GOT3 (cell line): ENCODE data around the gene GNG7.
"Not testable (repeated sequence)": the region's sequence is repeated elsewhere in the genome, so short reads cannot be mapped to it uniquely, and the experiment has no call there.

Experiments used
- DNase-seq: peaks from one replicate; lab custom pipeline; 2025; ENCODE audit warnings: mixed read lengths; lab: John Stamatoyannopoulos, UW

GNG7 gene

DNA sequence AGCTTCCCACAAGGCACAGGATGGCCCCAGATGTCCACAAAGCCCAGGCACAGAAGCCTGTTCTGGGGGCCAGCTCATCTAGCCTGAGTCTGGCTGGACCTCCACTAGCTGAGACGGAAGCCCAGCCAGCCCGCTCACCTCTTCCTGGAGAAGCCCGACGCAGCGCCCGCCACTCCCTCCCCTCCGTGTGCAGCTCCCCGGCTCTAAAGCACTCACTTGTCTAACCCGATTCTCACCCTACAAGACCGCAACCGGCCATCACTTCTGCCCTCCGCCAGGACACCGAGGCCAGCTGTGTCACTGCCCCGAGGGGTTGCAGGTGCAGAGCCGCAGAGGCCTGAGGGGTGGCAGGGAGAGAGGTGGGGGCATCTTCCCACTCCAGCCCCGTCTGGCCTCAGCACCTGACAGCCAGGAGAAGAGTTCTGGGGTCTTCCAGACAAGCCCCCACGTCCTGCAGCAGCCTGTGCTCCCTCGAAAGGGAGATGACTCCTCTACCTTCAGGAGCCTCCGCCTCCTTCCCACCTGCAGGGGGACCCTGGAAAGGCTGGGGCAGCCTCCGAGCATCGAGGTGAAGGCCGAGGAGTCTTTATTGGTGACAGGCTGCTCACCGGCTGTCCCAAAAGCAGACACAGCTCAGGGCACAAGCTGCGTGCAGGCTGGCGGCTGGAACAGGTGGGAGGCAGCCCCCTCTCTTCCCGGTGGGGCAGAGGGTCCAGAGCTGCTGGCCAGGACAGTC, 24.6 kb upstream of the GNG7 start:
- DNase-seq, result no peak

DNA sequence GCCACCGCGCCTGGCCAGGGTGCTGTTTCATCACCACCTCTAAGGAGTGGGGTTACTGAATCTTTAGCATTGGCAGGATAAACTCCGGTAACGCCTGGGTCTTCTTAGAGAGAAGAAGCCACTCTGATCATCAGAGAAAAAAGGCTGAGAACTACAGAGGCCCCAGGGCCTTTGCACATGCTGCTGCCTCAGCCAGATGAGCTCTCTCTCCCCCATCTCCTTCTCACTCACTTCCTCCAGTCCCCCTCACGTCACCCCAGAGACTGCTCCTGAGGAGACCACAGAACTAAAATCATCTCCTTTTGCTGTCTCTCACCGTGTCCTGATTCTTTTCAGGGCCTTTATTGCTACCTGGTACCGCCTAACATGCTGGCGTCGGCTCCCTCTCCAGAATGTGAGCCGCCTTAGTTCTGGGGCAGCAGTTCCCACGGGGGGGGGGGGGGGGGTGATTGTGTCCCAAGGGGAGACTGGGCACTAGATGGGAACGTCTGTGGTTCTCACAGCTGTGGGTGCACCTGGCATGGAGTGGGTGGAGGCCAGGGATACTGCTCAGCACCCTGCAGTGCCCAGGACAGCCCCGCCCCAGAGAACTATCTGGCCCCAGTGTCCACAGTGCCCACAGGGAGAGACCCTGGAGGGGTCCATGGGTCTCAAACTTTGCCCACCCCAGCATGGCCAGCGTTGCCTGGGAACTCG, 23.8 kb upstream of the GNG7 start:
- no peak for DNase-seq

DNA sequence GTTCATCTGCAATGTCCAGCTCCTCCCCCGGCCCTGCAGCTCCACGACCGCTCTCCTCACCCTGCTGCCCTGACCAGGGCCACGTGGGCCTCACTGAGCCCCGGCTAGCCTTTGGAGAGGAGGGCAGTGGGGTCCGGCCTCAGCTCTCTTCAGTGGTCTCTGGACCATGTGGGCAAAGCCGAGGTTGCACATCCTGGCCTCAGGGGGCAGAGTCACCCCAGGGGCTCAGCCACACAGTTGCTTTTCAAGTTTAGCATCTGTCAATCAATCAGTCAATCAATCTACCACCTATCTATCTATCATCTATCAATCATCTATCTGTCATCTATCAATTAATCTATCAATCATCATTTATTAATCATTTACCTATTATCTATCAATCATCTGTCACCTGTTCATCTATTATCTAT, 21.7 kb upstream of the GNG7 start:
- DNase-seq, result no peak

DNA sequence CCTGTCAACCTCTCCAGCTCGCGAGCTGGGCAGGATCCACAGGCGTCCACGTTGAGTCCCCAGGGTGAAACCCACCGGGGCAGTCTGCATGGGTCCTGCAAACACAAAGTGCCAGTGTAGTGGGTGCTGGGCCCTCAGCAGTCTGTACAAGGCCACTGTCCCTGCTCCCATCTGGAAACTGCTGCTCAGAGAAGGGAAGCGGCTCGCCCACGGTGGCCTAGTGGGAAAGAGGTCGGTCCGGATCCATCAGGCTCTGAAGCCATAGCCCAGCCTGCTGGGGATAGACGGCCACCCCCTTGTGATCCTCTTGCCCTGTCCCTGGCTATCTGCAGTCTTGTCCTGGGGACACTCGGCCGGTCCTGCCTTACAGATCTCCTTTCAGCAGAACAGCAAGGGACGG, 21.3 kb upstream of the GNG7 start:
- no peak for DNase-seq

DNA sequence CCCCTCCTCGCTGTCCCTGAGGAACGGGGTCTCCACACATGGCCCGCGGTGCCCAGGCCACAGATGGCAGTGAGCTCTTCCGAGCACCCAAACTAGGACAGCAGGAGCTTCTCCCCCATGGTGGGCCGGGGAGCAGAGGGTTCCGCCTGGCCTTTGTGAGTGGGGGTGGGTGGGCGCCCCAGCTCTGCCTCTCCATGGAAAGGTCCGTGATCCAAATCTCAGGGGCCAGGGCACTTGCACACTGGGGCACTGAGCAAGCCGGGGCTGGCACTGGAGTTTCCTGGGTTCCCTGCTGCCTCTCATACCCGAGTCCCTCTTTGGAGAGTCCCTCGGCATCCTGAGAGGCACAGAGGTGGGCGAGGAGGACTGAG, 20.8 kb upstream of the GNG7 start:
- DNase-seq, result no peak

DNA sequence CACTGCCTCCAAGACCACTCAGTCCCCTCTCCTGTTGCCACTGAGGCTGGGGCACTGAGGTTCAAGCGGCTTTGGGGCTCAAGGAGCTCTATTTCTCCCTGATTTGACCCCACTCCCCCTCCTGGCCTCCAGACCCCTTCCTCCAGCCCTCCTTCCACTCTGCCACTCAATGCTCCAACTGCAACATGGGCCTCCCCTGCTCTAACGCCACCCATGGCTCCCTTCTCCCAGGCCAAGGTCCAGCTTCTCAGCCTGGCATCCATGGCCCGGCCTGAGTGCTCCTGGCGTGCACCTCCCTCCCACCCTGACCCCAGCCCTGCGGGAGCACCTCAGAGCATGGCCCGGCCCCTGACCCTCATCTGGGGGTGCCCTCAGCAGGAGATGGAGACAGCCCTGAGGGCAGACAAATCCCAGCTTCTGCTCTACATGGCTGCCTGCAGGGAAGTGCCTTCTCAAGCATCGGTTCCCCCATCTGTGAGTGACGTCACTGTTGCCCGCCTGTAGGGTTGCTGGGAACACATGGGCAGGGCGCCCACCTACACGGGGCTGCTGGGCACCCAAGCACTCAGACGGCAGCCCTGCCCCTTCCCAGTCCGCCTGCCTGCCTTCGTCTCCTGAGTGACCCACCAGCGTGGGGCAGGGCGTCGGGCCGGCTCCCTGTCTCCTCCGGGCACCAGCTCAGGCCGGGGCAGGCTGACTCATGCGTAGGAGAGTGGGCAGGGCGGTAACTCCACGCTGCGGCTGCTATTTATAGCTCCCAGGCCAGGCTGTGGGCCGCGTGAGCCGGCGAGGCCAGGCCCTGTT, 20.2 kb upstream of the GNG7 start:
- DNase-seq, result peak; percentile 49

DNA sequence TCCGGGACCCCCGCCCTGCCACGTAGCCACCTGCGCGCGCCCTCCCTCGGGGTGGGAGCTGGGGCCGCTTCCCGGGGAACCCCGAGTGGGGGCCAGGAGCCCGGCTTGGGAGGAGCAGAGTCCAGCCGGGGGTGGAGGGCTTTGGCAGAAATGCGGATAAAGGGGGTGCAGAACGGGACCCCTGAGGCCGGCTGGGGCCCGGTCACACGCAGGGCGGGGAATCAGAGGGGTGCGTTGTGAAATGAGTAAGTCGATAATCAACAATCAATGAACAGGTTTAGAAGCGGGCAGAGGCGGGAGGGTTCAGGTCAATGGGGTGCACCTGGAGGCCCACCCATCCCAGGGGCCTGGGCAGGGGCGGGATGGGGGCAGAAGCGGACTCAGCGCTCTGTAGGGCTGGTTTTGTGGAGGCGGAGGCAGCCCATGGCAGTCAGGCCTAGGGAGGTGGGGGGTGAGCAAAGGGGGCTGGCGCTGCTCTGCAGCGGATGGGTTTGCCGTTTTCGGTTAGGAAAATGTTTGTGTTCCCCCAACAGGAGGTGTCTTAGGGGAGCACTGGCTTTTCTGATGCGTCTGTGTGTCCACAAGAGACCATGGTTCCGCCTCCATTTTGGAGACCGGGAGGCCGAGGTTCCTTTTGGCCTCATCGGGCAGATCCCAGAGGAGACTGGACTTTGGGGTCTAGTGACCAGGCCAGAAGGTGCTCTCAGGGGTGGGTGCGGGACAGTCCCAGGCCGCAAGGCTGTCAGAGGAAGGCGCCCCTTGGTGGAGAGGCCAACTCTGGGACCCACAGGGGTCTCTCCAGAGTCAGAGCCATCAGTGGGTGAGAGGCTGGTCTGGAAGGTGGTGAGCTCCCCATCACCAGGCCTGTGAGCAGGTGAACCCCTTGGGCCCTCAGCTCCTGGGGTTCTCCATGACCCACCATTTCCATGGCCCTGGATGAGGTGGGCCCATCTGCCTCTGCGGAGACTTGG, 19.4 kb upstream of the GNG7 start:
- DNase-seq, result no peak

DNA sequence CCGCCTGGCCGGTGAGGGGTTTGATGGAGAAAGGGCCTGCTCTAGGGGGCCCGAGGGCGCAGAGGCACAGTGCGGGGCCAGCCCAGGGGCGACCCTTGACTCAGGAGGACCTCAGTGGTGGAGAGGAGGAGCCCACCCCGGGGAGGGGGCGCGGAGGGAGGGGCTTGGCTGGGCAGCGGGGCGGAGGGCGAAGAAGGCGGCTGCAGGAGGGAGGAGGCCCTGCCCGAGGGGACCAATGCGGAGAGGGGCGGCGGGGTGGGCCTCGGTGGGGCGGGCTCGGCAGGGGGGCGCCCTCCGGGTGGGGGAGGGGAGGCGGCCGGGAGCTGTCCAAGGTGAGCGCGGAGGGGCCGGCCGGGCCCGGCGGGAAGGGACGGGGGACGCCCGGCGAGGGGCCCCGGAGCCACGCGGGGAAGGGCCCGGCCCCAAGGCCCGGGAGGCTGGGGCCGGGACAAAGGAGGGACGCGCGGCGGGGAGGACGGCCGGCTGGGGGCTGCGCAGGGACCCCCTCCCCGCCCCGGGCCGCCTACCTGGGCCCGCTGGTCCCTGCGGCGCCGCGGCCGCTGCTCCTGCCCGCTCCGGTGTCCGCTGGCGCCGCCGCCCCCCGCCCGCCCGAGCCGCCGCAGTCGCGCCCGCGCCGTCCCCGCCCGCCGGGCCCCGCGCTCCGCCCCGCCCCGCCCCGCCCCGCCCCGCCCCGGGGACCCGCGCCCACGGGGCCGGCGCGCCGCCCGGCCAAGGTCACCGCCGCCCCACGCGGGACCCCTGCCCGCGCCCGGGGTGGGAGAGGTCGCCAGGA, 18.5 kb upstream of the GNG7 start, which contains the start of gene DIRAS1:
TSS of gene DIRAS1 (minus strand) at position 596 of the 793 bp plus-strand sequence. CDS start 3,566 bp downstream, outside the sequence.
- no peak for DNase-seq

DNA sequence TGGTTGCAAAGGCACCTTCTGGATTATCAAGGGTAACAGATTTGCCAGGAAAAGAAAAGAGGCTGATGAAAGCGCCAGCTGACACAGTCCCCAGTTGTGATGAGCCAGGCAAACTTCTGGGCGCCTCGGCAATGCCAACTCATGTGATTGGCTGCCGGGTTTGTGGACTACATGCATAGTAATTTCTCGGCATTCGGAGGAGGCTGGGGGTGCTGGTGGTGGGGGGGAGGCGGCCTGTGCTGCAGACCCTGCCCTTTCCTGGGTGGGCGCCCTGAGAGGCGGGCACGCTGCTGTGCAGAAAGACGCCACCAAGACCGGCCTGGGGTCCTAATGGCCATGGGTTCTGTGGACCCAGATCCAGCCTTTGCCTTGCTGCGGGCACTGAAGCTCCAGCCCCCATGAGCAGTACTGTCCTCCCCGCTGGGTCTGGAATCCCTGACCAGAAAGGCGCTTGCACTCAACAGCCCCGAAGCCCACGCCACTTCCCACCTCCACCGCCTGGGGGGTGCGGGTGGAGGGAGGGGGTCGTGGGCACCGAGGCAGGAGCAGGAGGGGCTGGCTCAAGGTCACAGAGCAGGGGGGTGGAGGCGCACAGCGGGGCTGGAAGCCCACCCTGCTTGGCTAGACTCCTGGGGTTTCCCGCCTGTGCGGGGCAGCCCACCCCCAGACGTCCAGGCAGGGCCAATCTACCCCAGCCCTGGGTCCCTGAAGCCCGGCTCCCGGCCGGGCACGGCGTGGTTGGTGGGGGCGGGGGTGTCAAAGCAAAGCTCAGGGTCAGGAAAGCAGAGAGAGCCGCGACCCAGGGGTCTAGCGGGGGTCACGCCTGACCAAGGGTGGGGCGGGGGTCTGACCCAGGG, 17.7 kb upstream of the GNG7 start:
- no peak for DNase-seq

DNA sequence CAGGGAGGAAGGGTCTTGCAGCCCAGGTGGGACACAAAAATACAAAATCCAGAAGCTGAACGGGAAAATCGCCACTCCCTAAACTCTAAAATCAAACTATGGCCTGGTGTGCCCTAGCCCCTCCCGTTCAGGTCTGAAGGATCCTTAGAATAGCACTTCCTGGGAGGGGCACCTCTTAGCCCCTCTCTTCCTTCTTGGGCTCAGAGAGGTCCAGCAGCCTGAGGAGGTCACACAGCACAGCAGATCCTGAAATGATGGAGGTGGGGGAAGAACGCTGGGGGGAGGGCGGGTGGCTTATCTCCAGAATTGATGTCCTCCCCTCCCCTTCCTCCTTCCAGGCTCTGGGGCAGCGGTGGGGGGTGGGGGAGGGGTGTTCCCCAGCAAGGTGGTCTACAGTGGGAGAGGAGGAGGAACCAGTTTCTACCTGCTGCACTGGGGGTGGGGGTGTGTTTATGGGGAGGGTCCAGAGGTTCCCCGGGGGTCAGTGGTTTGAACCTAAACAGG, 16.8 kb upstream of the GNG7 start:
- DNase-seq, result no peak

DNA sequence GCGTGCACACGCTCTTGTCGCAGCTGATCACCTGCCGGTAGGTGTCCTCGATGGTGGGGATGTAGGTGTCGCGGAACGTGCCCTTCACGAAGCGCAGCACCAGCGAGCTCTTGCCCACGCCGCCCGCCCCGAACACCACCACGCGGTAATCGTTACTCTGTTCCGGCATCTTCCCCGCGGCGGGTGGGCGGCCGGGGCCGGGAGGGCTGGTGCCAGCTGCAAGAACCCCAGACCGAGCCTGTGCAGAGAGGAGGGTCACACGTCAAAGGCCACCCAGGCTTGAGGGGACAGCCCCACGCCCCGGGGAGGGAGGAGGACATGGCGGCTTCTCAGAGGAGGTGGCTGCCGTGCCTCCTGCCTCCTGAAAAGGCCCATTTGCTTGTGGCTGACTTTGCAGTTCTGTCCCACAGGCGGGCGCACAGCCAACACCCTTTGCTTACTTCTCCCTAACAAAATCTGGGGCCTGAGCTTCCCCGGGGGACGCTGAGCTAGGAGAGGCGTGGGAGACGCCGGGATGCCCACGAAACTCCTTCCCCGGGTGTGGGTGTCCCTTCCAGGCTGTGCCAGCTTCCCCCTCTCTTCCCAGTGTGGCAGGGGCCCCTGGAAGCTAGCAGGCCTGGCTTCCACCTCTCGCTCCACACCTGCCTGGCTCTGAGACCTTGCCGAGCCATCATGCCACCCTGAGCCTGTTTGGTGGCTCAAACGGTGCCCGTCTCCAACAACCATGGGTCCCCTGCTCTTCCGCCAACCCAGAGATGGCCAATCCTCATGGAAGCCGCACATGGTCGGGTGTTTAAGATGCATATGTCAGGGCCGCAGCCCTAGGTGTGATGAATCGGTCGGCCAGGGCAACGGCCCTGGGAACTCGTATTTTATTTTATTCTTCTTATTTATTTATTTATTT, 15.4 kb upstream of the GNG7 start:
- DNase-seq, result no peak

DNA sequence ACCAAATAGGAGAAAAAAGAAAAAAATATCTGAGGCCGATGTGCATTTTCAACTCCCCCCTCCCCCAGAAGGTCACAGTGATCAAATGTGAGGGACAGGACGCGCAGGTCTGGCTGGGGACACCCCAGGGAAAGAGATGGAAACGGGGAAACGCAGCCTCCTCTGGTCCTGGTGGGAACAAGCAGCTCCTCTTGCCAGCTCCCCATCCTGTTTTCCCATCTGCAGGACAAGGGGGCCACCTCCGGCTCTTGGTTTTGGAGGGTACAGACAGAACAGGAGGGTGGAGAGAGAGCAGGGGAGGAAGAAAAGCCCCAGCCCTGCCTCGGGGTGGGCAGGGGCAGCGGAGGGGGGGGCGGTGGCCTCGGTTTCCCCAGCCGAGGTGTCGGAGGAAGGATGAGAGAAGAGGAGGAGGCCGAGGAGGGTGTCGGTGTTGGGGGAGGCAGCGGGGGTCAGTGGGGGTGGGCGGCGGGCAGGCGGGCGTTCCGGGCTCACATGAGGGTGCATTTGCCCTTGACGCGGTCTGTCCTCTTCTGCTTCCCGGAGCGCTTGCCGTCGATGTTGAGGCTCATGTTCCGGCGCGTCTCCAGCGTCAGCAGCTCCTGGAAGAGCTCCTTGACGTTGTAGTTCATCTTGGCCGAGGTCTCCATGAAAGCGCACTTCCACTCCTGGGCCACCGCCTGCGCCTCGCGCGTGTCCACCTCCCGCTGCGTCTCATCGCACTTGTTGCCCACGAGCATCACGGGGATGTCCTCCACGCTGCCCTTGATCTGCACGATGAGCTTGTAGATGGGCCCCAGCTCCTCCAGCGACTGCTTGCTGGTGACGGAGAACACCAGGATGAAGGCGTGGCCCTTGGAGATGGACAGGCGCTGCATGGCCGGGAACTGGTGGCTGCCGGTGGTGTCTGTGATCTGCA, 14.5 kb upstream of the GNG7 start:
- no peak for DNase-seq

DNA sequence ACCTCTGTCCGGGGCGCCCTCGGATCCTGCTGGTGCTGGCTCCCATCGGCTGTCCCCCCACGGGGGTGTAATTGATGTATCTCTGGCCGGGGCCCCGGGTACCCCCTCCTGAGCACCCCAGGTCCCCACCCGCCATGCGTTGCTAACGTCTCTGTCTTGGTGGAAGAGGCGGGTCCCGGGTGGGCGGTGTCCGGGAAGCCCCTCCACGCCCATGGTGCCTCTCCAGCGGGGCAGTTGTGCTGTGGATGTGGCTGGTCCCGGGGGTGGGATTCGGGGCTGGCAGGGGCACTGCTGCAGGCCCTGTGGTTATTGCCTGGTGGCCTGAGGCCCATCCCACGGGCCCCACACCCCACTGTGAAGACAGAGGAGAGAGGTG, 13.8 kb upstream of the GNG7 start:
- no peak for DNase-seq

DNA sequence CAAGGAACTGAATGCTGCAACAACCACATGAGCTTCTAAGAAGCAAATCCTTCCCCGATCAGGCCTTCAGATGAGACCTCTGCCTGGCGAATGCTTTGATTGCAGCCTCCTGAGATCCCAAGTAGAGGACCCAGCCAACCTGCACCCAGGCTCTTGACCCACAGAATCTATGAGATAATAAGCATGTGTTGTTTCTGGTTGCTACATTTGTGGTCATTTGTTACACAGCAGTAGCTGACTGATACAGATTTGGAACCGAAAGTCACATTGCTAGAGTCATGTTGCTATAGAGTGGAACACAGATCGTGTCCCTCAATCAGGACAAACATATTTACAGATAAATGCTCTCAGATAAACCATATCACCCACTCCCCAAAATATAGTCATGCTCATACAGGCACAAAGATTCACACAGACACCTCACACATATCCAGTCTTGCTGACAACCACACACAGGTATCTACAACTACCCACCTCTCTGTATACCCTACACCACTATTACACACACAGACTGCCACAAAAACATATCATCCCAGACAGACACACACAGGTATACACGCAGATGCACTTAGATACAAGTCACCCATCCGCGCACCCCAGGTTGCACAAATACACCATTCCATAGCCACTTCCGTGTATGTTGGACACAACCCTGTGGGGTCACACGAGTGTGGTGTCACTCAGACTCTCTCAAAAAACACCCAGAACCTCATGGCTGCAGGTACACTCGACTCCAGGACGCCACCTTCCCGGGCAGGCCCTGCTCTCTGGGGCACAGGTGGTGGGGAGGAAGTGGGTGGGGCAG, 13.2 kb upstream of the GNG7 start:
- no peak for DNase-seq

DNA sequence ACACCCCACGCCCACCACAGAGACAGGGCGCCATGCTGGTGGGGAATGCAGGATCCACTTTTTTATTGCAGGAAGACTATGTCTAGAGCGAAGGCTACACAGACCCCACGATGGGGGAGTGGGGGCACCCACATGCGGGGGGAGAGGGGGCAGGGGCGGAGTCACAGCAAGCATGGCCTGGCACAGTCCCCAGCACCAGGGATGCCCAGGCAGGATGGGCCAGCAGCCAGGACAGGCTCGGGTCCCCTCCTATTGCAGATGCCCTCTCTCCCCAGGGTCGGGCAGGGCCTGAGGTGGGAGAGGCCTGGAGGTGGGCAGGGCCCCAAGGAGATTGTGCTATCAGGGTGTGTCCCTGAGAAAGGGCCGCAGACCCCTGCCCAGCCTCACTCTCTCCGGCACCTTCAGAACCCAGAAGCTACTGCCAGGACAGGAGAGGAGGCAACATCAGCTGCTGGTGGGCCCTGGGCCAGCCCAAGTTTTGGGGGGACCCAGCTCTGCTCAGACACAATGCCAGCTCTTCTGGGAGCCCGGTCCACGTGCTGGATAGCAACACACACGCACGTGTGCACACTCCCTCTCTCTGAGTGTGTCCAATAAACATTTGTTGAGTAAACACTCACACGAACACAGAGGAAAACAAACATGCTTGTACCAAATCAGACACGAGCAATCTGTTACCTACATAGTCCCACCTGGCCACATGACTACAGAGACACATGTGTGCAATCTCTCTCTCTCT, 12.2 kb upstream of the GNG7 start:
- no peak for DNase-seq

DNA sequence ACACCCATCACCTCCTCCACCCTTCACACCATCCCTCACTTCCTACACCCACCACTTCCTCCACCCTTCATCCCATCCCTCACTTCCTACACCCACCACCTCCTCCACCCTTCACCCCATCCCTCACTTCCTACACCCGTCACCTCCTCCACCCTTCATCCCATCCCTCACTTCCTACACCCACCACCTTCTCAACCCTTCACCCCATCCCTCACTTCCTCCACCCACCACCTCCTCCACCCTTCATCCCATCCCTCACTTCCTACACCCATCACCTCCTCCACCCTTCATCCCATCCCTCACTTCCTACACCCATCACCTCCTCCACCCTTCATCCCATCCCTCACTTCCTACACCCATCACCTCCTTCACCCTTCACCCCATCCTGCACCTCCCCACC, 11.6 kb upstream of the GNG7 start:
- DNase-seq, result not testable (repeated sequence)
